ENCODE data around the gene ATE1.

GRCh38 chr10:121732656-121733445 lies 195.0 kb downstream of the ATE1 start:
- no peak for TF ChIP-seq CTCF (IDR thresholded peaks at IDR 0.05; ENCODE audit: low read depth, low read length)
- no peak for TF ChIP-seq POLR2A (IDR thresholded peaks at IDR 0.05; ENCODE audit: extremely low read depth, insufficient read length)
- no peak for TF ChIP-seq MYC (IDR thresholded peaks at IDR 0.05; ENCODE audit: low read depth, low read length)
- no peak for TF ChIP-seq MAX (IDR thresholded peaks at IDR 0.05; ENCODE audit: low read depth, low read length)
